Psoas muscle (tissue), 8 donors: ENCODE data around the gene FLII. TPM values are rescaled to one million over a fixed set of nuclear protein-coding genes. Genes with fewer than 3 reads are reported as not detected.

Experiments
- ATAC-seq, 4 donors: fragments of 200-7000 bp; cut with Tn5 transposase; one replicate each; pipeline ENCODE4 v1.9.1; 2020; ENCODE audit warnings: moderate library complexity in 3 of 4, mild to moderate bottlenecking in 2 of 4
- DNase-seq, 2 donors: peaks; one replicate each; pipeline ENCODE4 v3.0.0-alpha.2; 2020
- H3K27ac ChIP-seq: fragments of 200-600 bp; one replicate; pipeline ENCODE4 v1.8.0; 2022
- H3K27me3 ChIP-seq, 3 donors: fragments of 200-600 bp in 1 of 3; one replicate each; pipeline versions ENCODE4 v1.6.1 to v1.8.0; 2013 to 2022; ENCODE audit warnings: low read length in 2 of 3, mild to moderate bottlenecking in 2 of 3, moderate library complexity in 1 of 3; ENCODE audit not compliant: insufficient read depth in 3 of 3
- H3K36me3 ChIP-seq, 2 donors: fragments of 200-600 bp in 1 of 2; one replicate each; pipeline versions ENCODE4 v1.6.1 to v1.8.0; 2013 to 2022; ENCODE audit warnings: low read depth in 1 of 2, mild to moderate bottlenecking in 1 of 2, moderate library complexity in 1 of 2; ENCODE audit not compliant: insufficient read depth in 1 of 2
- H3K4me1 ChIP-seq: fragments of 200-600 bp; one replicate; pipeline ENCODE4 v1.8.0; 2022
- H3K4me3 ChIP-seq: fragments of 200-600 bp; one replicate; pipeline ENCODE4 v1.8.0; 2022; ENCODE audit warnings: mild to moderate bottlenecking
- H3K9me3 ChIP-seq: fragments of 200-600 bp; one replicate; pipeline ENCODE4 v1.8.0; 2022
- CTCF ChIP-seq: fragments of 200-600 bp; IDR thresholded peaks from one replicate; pipeline ENCODE4 v1.8.0; 2022; ENCODE audit warnings: antibody characterized with exemption
- WGBS, 3 donors: extraction: QIAGEN DNeasy Blood & Tissue Kit; methylation state at CpG; one replicate each; pipeline versions ENCODE4 v1.1.6 to v1.1.7; 2013; 5-methylcytosine and 5-hydroxymethylcytosine counted together
- intact Hi-C, 2 donors: fragments of 100-400 bp; cut with DNase I; formaldehyde crosslinking; loops; one replicate each; pipeline versions ENCODE4 v1.11.0 to v1.14.2; 2022
- polyA plus RNA-seq, 3 donors: library from polyadenylated mRNA; stranded (reverse); fragments of 200-250 nt; gene quantifications; one replicate each; pipeline ENCODE4 v1.2.3, GENCODE V29; 2013
- total RNA-seq, 4 donors: library from RNA; stranded (reverse); fragmentation: NEBNext Ultra II Directional in 2 of 4; extraction: Animal tissue kit (Norgen Biotek cat#: 25700) in 2 of 4; gene quantifications; one replicate each; pipeline versions ENCODE4 v1.2.1 to v1.2.4, GENCODE V29; 2021 to 2023
- donor health status: healthy with polysubstance abuse.
- donor health status: DM: no; HTN: no; CAD: no; lungs with moderate emphysema.
- donor health status: Bipolar disorder and iron deficiency.
- donor health status: healthy.
- donor health status: DM: yes; HTN: yes; CAD: no.
- donor health status: DM: no; HTN: no; CAD: no.
- donor health status: DM: no; HTN: no; CAD: no.
- donor health status: DM: yes; HTN: yes; CAD: no.

The FLII gene
- total and polyA plus RNA-seq, 7 donors, result 379 to 816 (median 517) TPM

- intact Hi-C loops, result loop anchor here in 1 of 2 donors (5.0 kb wide), 1 partner anchor 1210 kb away; no protein-coding TSS in a partner anchor
- H3K9me3 ChIP-seq, result no peaks in the 10 kb centered on the region
- no peak overlapping the region for H3K27ac ChIP-seq
- H3K4me3 ChIP-seq, result no peak overlapping the region
- ATAC-seq (no peak), DNase-seq (no peak)
- TF ChIP-seq CTCF, result no peak
- H3K27me3 ChIP-seq, result no peaks in the 10 kb centered on the region
- H3K4me1 ChIP-seq, result peaks cover 26% of the 10 kb centered on the region
- WGBS, 3 donors, result 71 to 83% (median 72%) methylated on average over 10 of the region's 10 CpGs
- peaks cover 6 to 42% of the 10 kb centered on the region in 2 donors for H3K36me3 ChIP-seq
Observed at GRCh38 chr17:18267366-18267765, 8.8 kb upstream of the FLII start.

- DNase-seq, result no peak
- ATAC-seq, result no peak
- Histone ChIP-seq H3K27ac (no peak overlapping the region), H3K4me3 (no peak overlapping the region), H3K27me3 (no peaks in the 10 kb centered on the region), H3K36me3 (peaks cover 6 to 42% of the 10 kb centered on the region in 2 donors), H3K4me1 (peaks cover 49% of the 10 kb centered on the region), H3K9me3 (no peaks in the 10 kb centered on the region)
- 78 to 87% (median 86%) methylated on average over 49 to 50 of the region's 50 CpGs for WGBS, 3 donors
- intact Hi-C loops, result no loop called here
- TF ChIP-seq CTCF, result no peak
Observed at GRCh38 chr17:18263885-18264682, 5.5 kb upstream of the FLII start.

- ATAC-seq (no peak), DNase-seq (peak in 1 of 2 donors; percentile 54)
- TF ChIP-seq CTCF, result no peak
- H3K27me3 ChIP-seq, result no peaks in the 10 kb centered on the region
- H3K9me3 ChIP-seq, result no peaks in the 10 kb centered on the region
- H3K4me1 ChIP-seq, result peaks cover 47% of the 10 kb centered on the region
- H3K4me3 ChIP-seq, result peak overlapping the region; percentile 98
- peaks cover 6 to 42% of the 10 kb centered on the region in 2 donors for H3K36me3 ChIP-seq
- WGBS, 3 donors, result 57 to 71% (median 64%) methylated on average over 12 of the region's 12 CpGs
- peak overlapping the region; percentile 100 for H3K27ac ChIP-seq
- intact Hi-C loops, result no loop called here
Observed at GRCh38 chr17:18262641-18263040, 4.1 kb upstream of the FLII start.

GRCh38 chr17:18262111-18262510 is 3.6 kb upstream of the FLII start:
- intact Hi-C loops, result no loop called here
- WGBS, 3 donors, result 66 to 69% (median 66%) methylated on average over 2 of the region's 2 CpGs
- Histone ChIP-seq H3K36me3 (peaks cover 6 to 42% of the 10 kb centered on the region in 2 donors), H3K4me3 (peak overlapping the region; percentile 98), H3K4me1 (peaks cover 52% of the 10 kb centered on the region), H3K27me3 (no peaks in the 10 kb centered on the region), H3K9me3 (no peaks in the 10 kb centered on the region), H3K27ac (peak overlapping the region; percentile 100)
- no peak for TF ChIP-seq CTCF
- DNase-seq (no peak), ATAC-seq (no peak)
